K562 (cell line): ENCODE measurements around the gene NEB. TPM values are rescaled to one million over a fixed set of nuclear protein-coding genes. Genes with fewer than 3 reads are reported as not detected.

ENCODE experiments used
- C11orf30 ChIP-seq: fragments of 450-650 bp; IDR thresholded peaks from 2 replicates; pipeline ENCODE4 v1.6.1; 2016; ENCODE audit warnings: low read depth, mild to moderate bottlenecking
- CEBPB ChIP-seq: fragments of 450-650 bp; IDR thresholded peaks from 2 replicates; pipeline ENCODE4 v1.6.1; 2016; ENCODE audit warnings: missing genetic modification characterization, missing compliant biosample characterization
- CTCF ChIP-seq, 3 experiments: IDR thresholded peaks in 2 of 3; conservative IDR thresholded peaks in 1 of 3; 2 replicates each; pipeline ENCODE4 v1.5.1; 2011 to 2012; ENCODE audit warnings: low read length in 3 of 3, mild to moderate bottlenecking in 3 of 3, control low read depth in 2 of 3, improper control_type of control experiment in 1 of 3, inconsistent platforms in 1 of 3, low read depth in 1 of 3, mixed read lengths in 1 of 3, moderate library complexity in 1 of 3; ENCODE audit not compliant: insufficient read depth in 2 of 3
- EP300 ChIP-seq: IDR thresholded peaks from 2 replicates; pipeline ENCODE4 v1.6.1; 2012; ENCODE audit warnings: low read length, improper control_type of control experiment
- ESRRA ChIP-seq: fragments of 450-650 bp; IDR thresholded peaks from 2 replicates; pipeline ENCODE4 v1.6.1; 2014; ENCODE audit warnings: low read depth, mild to moderate bottlenecking, moderate library complexity, borderline replicate concordance
- FOXA3 ChIP-seq, 2 experiments: fragments of 450-650 bp in 1 of 2; sonication (generic) in 1 of 2; formaldehyde crosslinking; IDR thresholded peaks in 1 of 2; conservative IDR thresholded peaks in 1 of 2; 2 replicates each; pipeline versions ENCODE4 v1.4.0 to v1.8.0; 2020 to 2022; ENCODE audit warnings: mild to moderate bottlenecking in 2 of 2, missing genetic modification reagents in 1 of 2
- HDAC1 ChIP-seq, 2 experiments: fragments of 450-650 bp; IDR thresholded peaks; 2 replicates each; pipeline ENCODE4 v1.6.1; 2016 to 2017; ENCODE audit warnings: inconsistent platforms in 1 of 2, mild to moderate bottlenecking in 1 of 2, moderate library complexity in 1 of 2
- HLTF ChIP-seq: fragments of 450-650 bp; IDR thresholded peaks from 2 replicates; pipeline ENCODE4 v1.6.1; 2016
- HSF4 ChIP-seq: fragments of 250-450 bp; sonication (Bioruptor Pico); IDR thresholded peaks from 2 replicates; pipeline ENCODE4 v2.1.2; 2022; ENCODE audit warnings: mild to moderate bottlenecking, moderate library complexity, borderline replicate concordance
- JUND ChIP-seq, 2 experiments: IDR thresholded peaks; 2 replicates in 1 of 2; 3 replicates in 1 of 2; pipeline ENCODE4 v1.6.1; 2011; ENCODE audit warnings: borderline replicate concordance in 2 of 2, low read depth in 2 of 2, low read length in 2 of 2, improper control_type of control experiment in 1 of 2, missing biosample characterization in 1 of 2, missing genetic modification characterization in 1 of 2, missing genetic modification reagents in 1 of 2
- MAFG ChIP-seq: fragments of 450-650 bp; conservative IDR thresholded peaks from 2 replicates; pipeline ENCODE4 v1.6.1; 2016; ENCODE audit warnings: missing genetic modification characterization, missing compliant biosample characterization
- MEF2A ChIP-seq: IDR thresholded peaks from 2 replicates; pipeline ENCODE4 v1.6.1; 2011; ENCODE audit warnings: low read depth, mild to moderate bottlenecking, low read length, moderate library complexity; ENCODE audit not compliant: control insufficient read depth
- MIER1 ChIP-seq: fragments of 450-650 bp; IDR thresholded peaks from 2 replicates; pipeline ENCODE4 v1.6.1; 2016; ENCODE audit warnings: antibody characterized with exemption, mild to moderate bottlenecking, low read depth
- NCOA1 ChIP-seq: fragments of 450-650 bp; IDR thresholded peaks from 2 replicates; pipeline ENCODE4 v1.6.1; 2016; ENCODE audit warnings: low read depth
- NCOR1 ChIP-seq: fragments of 450-650 bp; IDR thresholded peaks from 2 replicates; pipeline ENCODE4 v1.6.1; 2016; ENCODE audit warnings: mild to moderate bottlenecking, moderate library complexity
- NFATC3 ChIP-seq: fragments of 450-650 bp; IDR thresholded peaks from 2 replicates; pipeline ENCODE4 v1.6.1; 2017; ENCODE audit warnings: mild to moderate bottlenecking
- NFE2L1 ChIP-seq: fragments of 450-650 bp; IDR thresholded peaks from 2 replicates; pipeline ENCODE4 v1.6.1; 2016; ENCODE audit warnings: missing genetic modification characterization, low read depth, mild to moderate bottlenecking, missing compliant biosample characterization, moderate library complexity, borderline replicate concordance
- NRF1 ChIP-seq, 2 experiments: fragments of 450-650 bp; IDR thresholded peaks in 1 of 2; conservative IDR thresholded peaks in 1 of 2; 2 replicates each; pipeline ENCODE4 v1.6.1; 2014; ENCODE audit warnings: mild to moderate bottlenecking in 2 of 2
- SIX5 ChIP-seq, 2 experiments: IDR thresholded peaks; 2 replicates each; pipeline ENCODE4 v1.6.1; 2011; ENCODE audit warnings: low read length in 2 of 2, borderline replicate concordance in 1 of 2, low read depth in 1 of 2, mild to moderate bottlenecking in 1 of 2, moderate library complexity in 1 of 2; ENCODE audit not compliant: insufficient read depth in 1 of 2
- SLC30A9 ChIP-seq: fragments of 250-450 bp; sonication (Bioruptor Pico); IDR thresholded peaks from 2 replicates; pipeline ENCODE4 v1.8.0; 2022; ENCODE audit warnings: mild to moderate bottlenecking, moderate library complexity
- SMARCA4 ChIP-seq: fragments of 450-650 bp; IDR thresholded peaks from 2 replicates; pipeline ENCODE4 v1.6.1; 2016
- TRIM24 ChIP-seq, 2 experiments: fragments of 450-650 bp; IDR thresholded peaks; 2 replicates each; pipeline ENCODE4 v1.6.1; 2016
- ZKSCAN3 ChIP-seq: fragments of 250-450 bp; sonication (Bioruptor Pico); IDR thresholded peaks from 2 replicates; pipeline ENCODE4 v1.4.0; 2020
- ZNF232 ChIP-seq: sonication (generic); formaldehyde crosslinking; IDR thresholded peaks from 2 replicates; pipeline ENCODE4 v1.8.0; 2022; ENCODE audit warnings: mild to moderate bottlenecking, missing genetic modification reagents
- ZNF324 ChIP-seq: fragments of 250-450 bp; sonication (Bioruptor Pico); IDR thresholded peaks from 2 replicates; pipeline ENCODE4 v1.4.0; 2020; ENCODE audit warnings: mild to moderate bottlenecking
- ZNF639 ChIP-seq, 2 experiments: fragments of 200-800 bp in 1 of 2; sonication (Bioruptor generic) in 1 of 2; sonication (generic) in 1 of 2; formaldehyde crosslinking in 1 of 2; IDR thresholded peaks in 1 of 2; conservative IDR thresholded peaks in 1 of 2; 2 replicates each; pipeline versions ENCODE4 v1.5.0 to v1.6.1; 2016 to 2020; ENCODE audit warnings: missing compliant biosample characterization in 1 of 2, missing genetic modification characterization in 1 of 2, missing genetic modification reagents in 1 of 2
- ZNF644 ChIP-seq: fragments of 200-800 bp; sonication (Bioruptor generic); IDR thresholded peaks from 2 replicates; pipeline ENCODE4 v1.6.1; 2016; ENCODE audit warnings: low read depth, missing genetic modification characterization, missing compliant biosample characterization
- polyA plus RNA-seq, 8 experiments: library from polyadenylated mRNA; depleted of rRNA in 4 of 8; stranded (reverse) in 5 of 8; unstranded in 3 of 8; fragments of >200 nt; fragmentation: Nextera tagmentation in 2 of 8; fragmentation: Illumina TruSeq in 1 of 8; extraction: Ambion mirVana in 2 of 8; extraction: Trizol in 1 of 8; gene quantifications; 2 replicates each; pipeline versions ENCODE4 v1.2.1 to v1.2.3, GENCODE V29; 2011 to 2014; ENCODE audit warnings: inconsistent platforms in 1 of 8, missing spikeins in 1 of 8
- total RNA-seq, 7 experiments: library from RNA; depleted of rRNA in 6 of 7; stranded (reverse); fragments of >200 nt in 6 of 7; fragmentation: Illumina TruSeq in 2 of 7; extraction: Trizol in 2 of 7; gene quantifications; 2 replicates each; pipeline versions ENCODE4 v1.2.1 to v1.2.3, GENCODE V29; 2011 to 2021; ENCODE audit warnings: low replicate concordance in 1 of 7

Gene NEB
- total and polyA plus RNA-seq, 9 of the 15 experiments (the other 6 are each of a cell fraction or from before 2014, with no cell fraction given), result 1.7 to 3.8 (median 2.9) TPM

- TF ChIP-seq CTCF (IDR thresholded peaks at IDR 0.05 in 2 of 3, conservative IDR thresholded peaks at IDR 0.05 in 1 of 3; ENCODE audit: insufficient read depth in 2 of 3, low read depth in 1 of 3, low read length in 3 of 3), result no peak
- TF ChIP-seq FOXA3 (CRISPR knock-in tag; conservative IDR thresholded peaks at IDR 0.05 in 1 of 2, IDR thresholded peaks at IDR 0.05 in 1 of 2), result peak in 1 of 2 experiments; percentile 83; a peak in 2 of 4 replicates
- TF ChIP-seq NFATC3, result no peak
- peak; percentile 80; the same call in 1 of the 2 replicates for TF ChIP-seq JUND (IDR thresholded peaks at IDR 0.05; ENCODE audit: borderline replicate concordance, low read depth, low read length)
- TF ChIP-seq JUND (tag; IDR thresholded peaks at IDR 0.05; ENCODE audit: borderline replicate concordance, low read depth, low read length), result peak; percentile 70; the same call in 2 of the 3 replicates
- TF ChIP-seq HSF4 (CRISPR knock-in tag), result no peak
- peak in 1 of 2 experiments; percentile 69; a peak in 1 of 4 replicates for TF ChIP-seq TRIM24 (IDR thresholded peaks at IDR 0.05)
- TF ChIP-seq NFE2L1 (tag), result no peak
- TF ChIP-seq ZNF324 (CRISPR knock-in tag), result no peak
- TF ChIP-seq SLC30A9 (CRISPR knock-in tag), result no peak
- TF ChIP-seq ZNF232, result no peak
- no peak for TF ChIP-seq SIX5 (IDR thresholded peaks at IDR 0.05; ENCODE audit: borderline replicate concordance in 1 of 2, insufficient read depth in 1 of 2, low read depth in 1 of 2, low read length in 2 of 2)
- peak; percentile 51 for TF ChIP-seq NCOR1
- no peak for TF ChIP-seq HDAC1 (IDR thresholded peaks at IDR 0.05)
- no peak for TF ChIP-seq HLTF
- TF ChIP-seq EP300, result peak; percentile 75
- TF ChIP-seq MEF2A, result peak; percentile 78
- no peak for TF ChIP-seq ZKSCAN3 (CRISPR knock-in tag)
- peak; percentile 30; the same call in 1 of the 2 replicates for TF ChIP-seq MAFG (tag)
- TF ChIP-seq ZNF639 (CRISPR knock-in tag; conservative IDR thresholded peaks at IDR 0.05 in 1 of 2, IDR thresholded peaks at IDR 0.05 in 1 of 2), result 0 out of 4 replicates have a peak, but pooled peaks of 1 of the 2 experiments have one; percentile 22
- TF ChIP-seq CEBPB (tag), result peak; percentile 34; the same call in 1 of the 2 replicates
- TF ChIP-seq SMARCA4, result peak; percentile 71; the same call in 1 of the 2 replicates
- no peak for TF ChIP-seq NCOA1
- TF ChIP-seq ESRRA, result peak; percentile 81; the same call in 1 of the 2 replicates
- no peak for TF ChIP-seq MIER1
- TF ChIP-seq C11orf30, result peak; percentile 30; the same call in 1 of the 2 replicates
- peak; percentile 48; the same call in 1 of the 2 replicates for TF ChIP-seq ZNF644
- TF ChIP-seq NRF1 (conservative IDR thresholded peaks at IDR 0.05 in 1 of 2, IDR thresholded peaks at IDR 0.05 in 1 of 2), result no peak
Observed at GRCh38 chr2:151651274-151651673, 83.0 kb downstream of the NEB start (continued).
